K562 (cell line): Measurements from ENCODE around the gene BRMS1. TPM values are rescaled to one million over a fixed set of nuclear protein-coding genes. Genes with fewer than 3 reads are reported as not detected.

Experiments used
- ATAC-seq: fragments of 200-7000 bp; cut with Tn5 transposase; 3 replicates; pipeline ENCODE4 v1.9.1; 2020; ENCODE audit warnings: moderate library complexity
- BruUV-seq: library from RNA; stranded (reverse); fragments of 400-500 nt; replicated peaks from 2 replicates; lab custom pipeline; 2021; lab: Mats Ljungman, UMichigan
- CTCF ChIA-PET: fragments of 300-600 bp; formaldehyde crosslinking; extraction: SDS; loops from one replicate; lab custom pipeline; 2021; ENCODE audit warnings: low intra/inter-chr PET ratio; lab: Yijun Ruan, JAX
- POLR2A ChIA-PET: fragments of 300-600, 350-650 bp; sonication (Branson Sonifier 250); formaldehyde crosslinking; extraction: SDS; loops from one replicate; lab custom pipeline; 2021; ENCODE audit warnings: antibody characterized with exemption, inconsistent platforms; lab: Yijun Ruan, JAX
- DNase-seq, 4 experiments: peaks; one replicate each; pipeline versions ENCODE4 v3.0.0 to v3.0.0-alpha.2; 2011 to 2018; ENCODE audit warnings: low spot score in 3 of 4, mixed read lengths in 3 of 4; ENCODE audit errors: extremely low read depth in 1 of 4
- FAIRE-seq: peaks from 2 replicates; lab custom pipeline; 2011; peaks lifted over from hg19 to GRCh38; lab: Jason Lieb, UNC
- H2AFZ ChIP-seq: 2 replicates; pipeline ENCODE4 v1.6.0; 2011; ENCODE audit warnings: low read depth, low read length, control low read depth, inconsistent platforms
- H3K27ac ChIP-seq: fragments of 200-600 bp; 3 replicates; pipeline ENCODE4 v1.8.0; 2011; ENCODE audit warnings: low read depth, mild to moderate bottlenecking, control low read depth, inconsistent platforms, low read length, moderate library complexity, mixed read lengths; ENCODE audit errors: extremely low read depth
- H3K27me3 ChIP-seq, 2 experiments: fragments of 300-600 bp in 1 of 2; 2 replicates in 1 of 2; 3 replicates in 1 of 2; pipeline versions ENCODE4 v1.6.0 to v1.8.0; 2011; ENCODE audit warnings: inconsistent platforms in 2 of 2, low read length in 2 of 2, mild to moderate bottlenecking in 1 of 2, mixed read lengths in 1 of 2, moderate library complexity in 1 of 2; ENCODE audit not compliant: control insufficient read depth in 2 of 2, insufficient read depth in 2 of 2
- H3K36me3 ChIP-seq: fragments of 300-600 bp; 3 replicates; pipeline ENCODE4 v1.8.0; 2011; ENCODE audit warnings: mild to moderate bottlenecking, low read length, inconsistent platforms; ENCODE audit not compliant: control insufficient read depth, insufficient read depth
- H3K4me1 ChIP-seq, 2 experiments: fragments of 200-600 bp in 1 of 2; replicated peaks in 1 of 2; 2 replicates in 1 of 2; 3 replicates in 1 of 2; pipeline versions ENCODE4 v1.5.1 to v1.8.0; 2011; ENCODE audit warnings: inconsistent platforms in 2 of 2, low read length in 2 of 2, mild to moderate bottlenecking in 1 of 2, mixed read lengths in 1 of 2, moderate library complexity in 1 of 2; ENCODE audit not compliant: control insufficient read depth in 2 of 2, insufficient read depth in 2 of 2
- H3K4me2 ChIP-seq: 2 replicates; pipeline ENCODE4 v1.6.1; 2011; ENCODE audit warnings: low read length, control low read depth, inconsistent platforms, mixed read lengths; ENCODE audit not compliant: insufficient read depth
- H3K4me3 ChIP-seq: fragments of 200-600 bp; sonication (generic), shearing (Covaris generic); 2 replicates; pipeline ENCODE4 v1.5.1; 2016; ENCODE audit warnings: control low read depth, inconsistent platforms
- H3K79me2 ChIP-seq: fragments of 200-600 bp; 3 replicates; pipeline ENCODE4 v1.8.0; 2011; ENCODE audit warnings: low read length, inconsistent platforms; ENCODE audit not compliant: control insufficient read depth, insufficient read depth
- H3K9ac ChIP-seq, 2 experiments: 2 replicates each; pipeline versions ENCODE4 v1.6.0 to v1.6.1; 2011; ENCODE audit warnings: low read depth in 2 of 2, low read length in 2 of 2, control low read depth in 1 of 2, inconsistent platforms in 1 of 2, mild to moderate bottlenecking in 1 of 2, mixed read lengths in 1 of 2; ENCODE audit not compliant: insufficient read depth in 1 of 2
- H3K9me1 ChIP-seq: one replicate; pipeline ENCODE4 v1.6.0; 2011; ENCODE audit warnings: inconsistent platforms, mild to moderate bottlenecking, low read length, moderate library complexity; ENCODE audit not compliant: control insufficient read depth, insufficient read depth
- H3K9me3 ChIP-seq: replicated peaks from 2 replicates; pipeline ENCODE4 v1.5.1; 2011; ENCODE audit warnings: low read depth, low read length, inconsistent platforms; ENCODE audit not compliant: control insufficient read depth, insufficient read depth
- H4K20me1 ChIP-seq: replicated peaks from 2 replicates; pipeline ENCODE4 v1.6.1; 2011; ENCODE audit warnings: low read length, inconsistent platforms, mixed read lengths; ENCODE audit not compliant: control insufficient read depth, insufficient read depth
- CXXC5 ChIP-seq: fragments of 250-450 bp; sonication (Bioruptor Pico); IDR thresholded peaks from 2 replicates; pipeline ENCODE4 v1.8.0; 2022; ENCODE audit warnings: inconsistent platforms, mild to moderate bottlenecking, moderate library complexity
- ELF4 ChIP-seq: fragments of 450-650 bp; formaldehyde crosslinking; IDR thresholded peaks from 2 replicates; pipeline ENCODE4 v1.4.0; 2022; ENCODE audit warnings: missing genetic modification characterization
- ETV1 ChIP-seq: fragments of 450-650 bp; conservative IDR thresholded peaks from 2 replicates; pipeline ENCODE4 v1.6.1; 2016; ENCODE audit warnings: missing genetic modification characterization, control low read depth, low read depth, missing compliant biosample characterization
- FOXK2 ChIP-seq, 2 experiments: fragments of 450-650 bp; IDR thresholded peaks in 1 of 2; conservative IDR thresholded peaks in 1 of 2; 2 replicates each; pipeline ENCODE4 v1.6.1; 2016; ENCODE audit warnings: low read depth in 2 of 2, mild to moderate bottlenecking in 1 of 2
- JUND ChIP-seq, 2 experiments: IDR thresholded peaks; 2 replicates in 1 of 2; 3 replicates in 1 of 2; pipeline ENCODE4 v1.6.1; 2011; ENCODE audit warnings: borderline replicate concordance in 2 of 2, low read depth in 2 of 2, low read length in 2 of 2, improper control_type of control experiment in 1 of 2, missing biosample characterization in 1 of 2, missing genetic modification characterization in 1 of 2, missing genetic modification reagents in 1 of 2
- KAT2B ChIP-seq: IDR thresholded peaks from one replicate; pipeline ENCODE4 v1.6.1; 2012; ENCODE audit warnings: low read depth, mild to moderate bottlenecking, control low read depth, inconsistent platforms, low read length, moderate library complexity
- MTA2 ChIP-seq: fragments of 450-650 bp; IDR thresholded peaks from 2 replicates; pipeline ENCODE4 v1.6.1; 2016; ENCODE audit warnings: low read depth
- NR2C2 ChIP-seq, 2 experiments: fragments of 200-800 bp in 1 of 2; sonication (Bioruptor generic) in 1 of 2; sonication (generic) in 1 of 2; formaldehyde crosslinking in 1 of 2; IDR thresholded peaks; 2 replicates each; pipeline versions ENCODE4 v1.6.1 to v1.8.0; 2016 to 2022; ENCODE audit warnings: mild to moderate bottlenecking in 1 of 2, missing compliant biosample characterization in 1 of 2, missing genetic modification characterization in 1 of 2, missing genetic modification reagents in 1 of 2
- SMARCA4 ChIP-seq: fragments of 450-650 bp; IDR thresholded peaks from 2 replicates; pipeline ENCODE4 v1.6.1; 2016
- TEAD2 ChIP-seq: fragments of 450-650 bp; IDR thresholded peaks from 2 replicates; pipeline ENCODE4 v1.6.1; 2016; ENCODE audit warnings: missing genetic modification characterization, control low read depth, missing compliant biosample characterization
- USF1 ChIP-seq: sonication (generic); formaldehyde crosslinking; IDR thresholded peaks from 2 replicates; pipeline ENCODE4 v1.9.0; 2022; ENCODE audit warnings: mild to moderate bottlenecking, missing genetic modification reagents
- ZNF511 ChIP-seq: sonication (generic); formaldehyde crosslinking; IDR thresholded peaks from 2 replicates; pipeline ENCODE4 v1.8.0; 2022; ENCODE audit warnings: mild to moderate bottlenecking, missing genetic modification reagents
- WGBS: fragments of 100-300 bp; shearing (Covaris generic); methylation state at CpG from one replicate; pipeline ENCODE4 v1.1.6; 2016; ENCODE audit warnings: low coverage, mixed read lengths; ENCODE audit not compliant: insufficient coverage; ENCODE audit errors: missing lambda C conversion rate; 5-methylcytosine and 5-hydroxymethylcytosine counted together
- in situ Hi-C: fragments of 300-500 bp; cut with MboI; formaldehyde crosslinking; loops from 4 replicates; pipeline ENCODE4 v1.15.0; 2018; ENCODE audit warnings: inconsistent platforms, mixed read lengths
- intact Hi-C: fragments of 100-400 bp; cut with micrococcal nuclease; formaldehyde crosslinking; loops from 2 replicates; pipeline ENCODE4 v1.14.2; 2022
- polyA plus RNA-seq, 8 experiments: library from polyadenylated mRNA; depleted of rRNA in 4 of 8; stranded (reverse) in 5 of 8; unstranded in 3 of 8; fragments of >200 nt; fragmentation: Nextera tagmentation in 2 of 8; fragmentation: Illumina TruSeq in 1 of 8; extraction: Ambion mirVana in 2 of 8; extraction: Trizol in 1 of 8; gene quantifications; 2 replicates each; pipeline versions ENCODE4 v1.2.1 to v1.2.3, GENCODE V29; 2011 to 2014; ENCODE audit warnings: inconsistent platforms in 1 of 8, missing spikeins in 1 of 8
- total RNA-seq, 7 experiments: library from RNA; depleted of rRNA in 6 of 7; stranded (reverse); fragments of >200 nt in 6 of 7; fragmentation: Illumina TruSeq in 2 of 7; extraction: Trizol in 2 of 7; gene quantifications; 2 replicates each; pipeline versions ENCODE4 v1.2.1 to v1.2.3, GENCODE V29; 2011 to 2021; ENCODE audit warnings: low replicate concordance in 1 of 7
- TF ChIP-seq, protein P1 (sequence below): fragments of 450-650 bp; IDR thresholded peaks from 2 replicates; pipeline ENCODE4 v1.6.1; 2017; ENCODE audit warnings: antibody characterized with exemption, mild to moderate bottlenecking

BRMS1 gene
- total and polyA plus RNA-seq, 9 of the 15 experiments (the other 6 are each of a cell fraction or from before 2014, with no cell fraction given), result 2.2 to 78.8 (median 33.4) TPM

GRCh38 chr11:66328302-66329144 lies 16.4 kb downstream of the BRMS1 start:
- FAIRE-seq (peak; percentile 97), DNase-seq (peak; percentile 85 to 89 (median 86)), ATAC-seq (peak; percentile 94)
- H3K79me2 ChIP-seq, result no peaks in the 10 kb centered on the region
- ChIA-PET CTCF (interaction anchor here (0.6 to 3.1 kb wide), 4 partner anchors 17 to 106 kb away, joined by 3 to 37 read pairs (median 10); no protein-coding TSS in a partner anchor), POLR2A (interaction anchor here (0.6 to 1.0 kb wide), 2 partner anchors 16 to 39 kb away, joined by 3 read pairs; partner anchors contain the start of gene YIF1A)
- H3K4me3 ChIP-seq, result no peak overlapping the region
- H3K9me3 ChIP-seq, result no peaks in the 10 kb centered on the region
- intact Hi-C loops (loop anchor here (1.0 to 2.0 kb wide), 2 partner anchors 16 to 106 kb away; no protein-coding TSS in a partner anchor), in situ Hi-C loops (loop anchor here (5.0 kb wide), 1 partner anchor 111 kb away; no protein-coding TSS in a partner anchor)
- peak overlapping the region; percentile 100 for H2AFZ ChIP-seq
- BruUV-seq, result no TSS peak
- peak overlapping the region; percentile 75 for H3K27ac ChIP-seq
- 11% methylated on average over 19 of the region's 19 CpGs for WGBS
- peaks cover 4% of the 10 kb centered on the region for H3K9me1 ChIP-seq
- H3K9ac ChIP-seq, result peak overlapping the region; percentile 56 to 66; a peak in 3 of 4 replicates
- no peaks in the 10 kb centered on the region for H4K20me1 ChIP-seq
- H3K27me3 ChIP-seq, result no peaks in the 10 kb centered on the region
- peaks cover 20 to 70% of the 10 kb centered on the region in 2 experiments; a peak in 4 of 5 replicates for H3K4me1 ChIP-seq
- no peaks in the 10 kb centered on the region for H3K36me3 ChIP-seq
- H3K4me2 ChIP-seq, result peak overlapping the region; percentile 87
- peak; percentile 77 for TF ChIP-seq CXXC5 (CRISPR knock-in tag)
- TF ChIP-seq USF1, result peak; percentile 95
- TF ChIP-seq, protein P1, sequence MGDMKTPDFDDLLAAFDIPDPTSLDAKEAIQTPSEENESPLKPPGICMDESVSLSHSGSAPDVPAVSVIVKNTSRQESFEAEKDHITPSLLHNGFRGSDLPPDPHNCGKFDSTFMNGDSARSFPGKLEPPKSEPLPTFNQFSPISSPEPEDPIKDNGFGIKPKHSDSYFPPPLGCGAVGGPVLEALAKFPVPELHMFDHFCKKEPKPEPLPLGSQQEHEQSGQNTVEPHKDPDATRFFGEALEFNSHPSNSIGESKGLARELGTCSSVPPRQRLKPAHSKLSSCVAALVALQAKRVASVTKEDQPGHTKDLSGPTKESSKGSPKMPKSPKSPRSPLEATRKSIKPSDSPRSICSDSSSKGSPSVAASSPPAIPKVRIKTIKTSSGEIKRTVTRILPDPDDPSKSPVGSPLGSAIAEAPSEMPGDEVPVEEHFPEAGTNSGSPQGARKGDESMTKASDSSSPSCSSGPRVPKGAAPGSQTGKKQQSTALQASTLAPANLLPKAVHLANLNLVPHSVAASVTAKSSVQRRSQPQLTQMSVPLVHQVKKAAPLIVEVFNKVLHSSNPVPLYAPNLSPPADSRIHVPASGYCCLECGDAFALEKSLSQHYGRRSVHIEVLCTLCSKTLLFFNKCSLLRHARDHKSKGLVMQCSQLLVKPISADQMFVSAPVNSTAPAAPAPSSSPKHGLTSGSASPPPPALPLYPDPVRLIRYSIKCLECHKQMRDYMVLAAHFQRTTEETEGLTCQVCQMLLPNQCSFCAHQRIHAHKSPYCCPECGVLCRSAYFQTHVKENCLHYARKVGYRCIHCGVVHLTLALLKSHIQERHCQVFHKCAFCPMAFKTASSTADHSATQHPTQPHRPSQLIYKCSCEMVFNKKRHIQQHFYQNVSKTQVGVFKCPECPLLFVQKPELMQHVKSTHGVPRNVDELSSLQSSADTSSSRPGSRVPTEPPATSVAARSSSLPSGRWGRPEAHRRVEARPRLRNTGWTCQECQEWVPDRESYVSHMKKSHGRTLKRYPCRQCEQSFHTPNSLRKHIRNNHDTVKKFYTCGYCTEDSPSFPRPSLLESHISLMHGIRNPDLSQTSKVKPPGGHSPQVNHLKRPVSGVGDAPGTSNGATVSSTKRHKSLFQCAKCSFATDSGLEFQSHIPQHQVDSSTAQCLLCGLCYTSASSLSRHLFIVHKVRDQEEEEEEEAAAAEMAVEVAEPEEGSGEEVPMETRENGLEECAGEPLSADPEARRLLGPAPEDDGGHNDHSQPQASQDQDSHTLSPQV, result peak; percentile 94
- peak; percentile 64; the same call in 1 of the 2 replicates for TF ChIP-seq NR2C2 (CRISPR knock-in tag; IDR thresholded peaks at IDR 0.05)
- TF ChIP-seq NR2C2 (tag; IDR thresholded peaks at IDR 0.05), result no peak
- TF ChIP-seq ELF4 (CRISPR knock-in tag), result no peak
- TF ChIP-seq ETV1 (tag), result 0 out of 2 replicates have a peak, but pooled peaks have one; percentile 47
- peak; percentile 46 to 67; a peak in 2 of 4 replicates for TF ChIP-seq FOXK2 (conservative IDR thresholded peaks at IDR 0.05 in 1 of 2, IDR thresholded peaks at IDR 0.05 in 1 of 2; ENCODE audit: low read depth in 2 of 2)
- TF ChIP-seq JUND (IDR thresholded peaks at IDR 0.05; ENCODE audit: borderline replicate concordance, low read depth, low read length), result peak; percentile 35; the same call in 1 of the 2 replicates
- TF ChIP-seq JUND (tag; IDR thresholded peaks at IDR 0.05; ENCODE audit: borderline replicate concordance, low read depth, low read length), result peak; percentile 42; the same call in 1 of the 3 replicates
- TF ChIP-seq ZNF511 (CRISPR knock-in tag), result peak; percentile 68; the same call in 1 of the 2 replicates
- no peak for TF ChIP-seq KAT2B
- no peak for TF ChIP-seq MTA2
- peak; percentile 94 for TF ChIP-seq TEAD2
- 0 out of 2 replicates have a peak, but pooled peaks have one; percentile 20 for TF ChIP-seq SMARCA4
